SK-N-SH treated with all-trans-retinoic acid at 6 μM for 48 hours (cell line): Measurements from ENCODE around the gene PSMB8.

Source experiments
- ATAC-seq: fragments of 200-7000 bp; cut with Tn5 transposase; 3 replicates; pipeline ENCODE4 v1.9.1; 2020; ENCODE audit warnings: mild to moderate bottlenecking, moderate library complexity
- ARNTL ChIP-seq: fragments of 450-650 bp; formaldehyde crosslinking; IDR thresholded peaks from 2 replicates; pipeline ENCODE4 v1.5.0; 2020; ENCODE audit warnings: low read depth, mild to moderate bottlenecking, moderate library complexity, borderline replicate concordance
- BACH2 ChIP-seq: fragments of 250-450 bp; sonication (Bioruptor Pico); IDR thresholded peaks from 2 replicates; pipeline ENCODE4 v1.9.0; 2021; ENCODE audit warnings: mild to moderate bottlenecking, borderline replicate concordance
- CSDC2 ChIP-seq: fragments of 250-450 bp; sonication (Bioruptor Pico); IDR thresholded peaks from 2 replicates; pipeline ENCODE4 v1.5.0; 2020; ENCODE audit warnings: mild to moderate bottlenecking, moderate library complexity
- ESRRG ChIP-seq: fragments of 250-450 bp; sonication (Bioruptor Pico); IDR thresholded peaks from 2 replicates; pipeline ENCODE4 v1.6.1; 2021; ENCODE audit warnings: mild to moderate bottlenecking
- GLIS3 ChIP-seq: fragments of 250-450 bp; sonication (Bioruptor Pico); IDR thresholded peaks from 2 replicates; pipeline ENCODE4 v1.5.0; 2020; ENCODE audit warnings: mild to moderate bottlenecking, moderate library complexity
- ISL1 ChIP-seq: fragments of 250-450 bp; sonication (Bioruptor Pico); IDR thresholded peaks from 2 replicates; pipeline ENCODE4 v2.1.2; 2022; ENCODE audit warnings: mild to moderate bottlenecking, moderate library complexity
- OSR1 ChIP-seq: fragments of 250-450 bp; sonication (Bioruptor Pico); IDR thresholded peaks from 2 replicates; pipeline ENCODE4 v1.8.0; 2022; ENCODE audit warnings: moderate library complexity, mild to moderate bottlenecking, inconsistent platforms
- PPARA ChIP-seq: fragments of 250-450 bp; sonication (Bioruptor Pico); IDR thresholded peaks from 2 replicates; pipeline ENCODE4 v1.5.0; 2020; ENCODE audit warnings: mild to moderate bottlenecking, borderline replicate concordance
- RARB ChIP-seq: fragments of 250-450 bp; sonication (Bioruptor Pico); IDR thresholded peaks from 2 replicates; pipeline ENCODE4 v1.8.0; 2021; ENCODE audit warnings: mild to moderate bottlenecking, moderate library complexity
- TCF4 ChIP-seq: fragments of 250-450 bp; sonication (Bioruptor Pico); IDR thresholded peaks from 2 replicates; pipeline ENCODE4 v1.8.0; 2021; ENCODE audit warnings: mild to moderate bottlenecking, moderate library complexity, borderline replicate concordance
- TOX ChIP-seq: fragments of 250-450 bp; sonication (Bioruptor Pico); IDR thresholded peaks from 2 replicates; pipeline ENCODE4 v1.8.0; 2021; ENCODE audit warnings: mild to moderate bottlenecking, moderate library complexity, borderline replicate concordance
- ZFP3 ChIP-seq: fragments of 250-450 bp; sonication (Bioruptor Pico); IDR thresholded peaks from 2 replicates; pipeline ENCODE4 v1.5.0; 2020; ENCODE audit warnings: mild to moderate bottlenecking, moderate library complexity
- ZFP30 ChIP-seq: fragments of 450-650 bp; formaldehyde crosslinking; IDR thresholded peaks from 2 replicates; pipeline ENCODE4 v1.5.0; 2022; ENCODE audit warnings: mild to moderate bottlenecking, moderate library complexity
- ZNF70 ChIP-seq: fragments of 450-650 bp; formaldehyde crosslinking; IDR thresholded peaks from 2 replicates; pipeline ENCODE4 v1.5.0; 2020; ENCODE audit warnings: mild to moderate bottlenecking, moderate library complexity
- TF ChIP-seq, protein P1 (sequence below): fragments of 250-450 bp; sonication (Bioruptor Pico); IDR thresholded peaks from 2 replicates; pipeline ENCODE4 v1.5.0; 2020; ENCODE audit warnings: mild to moderate bottlenecking, moderate library complexity
- TF ChIP-seq, protein P2 (sequence below): fragments of 250-450 bp; sonication (Bioruptor Pico); IDR thresholded peaks from 2 replicates; pipeline ENCODE4 v1.8.0; 2021; ENCODE audit warnings: low read depth, mild to moderate bottlenecking, moderate library complexity, borderline replicate concordance
- TF ChIP-seq, protein P3 (sequence below): fragments of 250-450 bp; sonication (Bioruptor Pico); IDR thresholded peaks from 2 replicates; pipeline ENCODE4 v1.5.1; 2020; ENCODE audit warnings: low read depth, mild to moderate bottlenecking, moderate library complexity
- TF ChIP-seq, protein P4 (sequence below): fragments of 250-450 bp; sonication (Bioruptor Pico); IDR thresholded peaks from 2 replicates; pipeline ENCODE4 v1.5.1; 2021; ENCODE audit warnings: mild to moderate bottlenecking, moderate library complexity
- TF ChIP-seq, protein P5 (sequence below): fragments of 250-450 bp; sonication (Bioruptor Pico); IDR thresholded peaks from 2 replicates; pipeline ENCODE4 v1.8.0; 2020; ENCODE audit warnings: mild to moderate bottlenecking, moderate library complexity, borderline replicate concordance

The PSMB8 gene

DNA sequence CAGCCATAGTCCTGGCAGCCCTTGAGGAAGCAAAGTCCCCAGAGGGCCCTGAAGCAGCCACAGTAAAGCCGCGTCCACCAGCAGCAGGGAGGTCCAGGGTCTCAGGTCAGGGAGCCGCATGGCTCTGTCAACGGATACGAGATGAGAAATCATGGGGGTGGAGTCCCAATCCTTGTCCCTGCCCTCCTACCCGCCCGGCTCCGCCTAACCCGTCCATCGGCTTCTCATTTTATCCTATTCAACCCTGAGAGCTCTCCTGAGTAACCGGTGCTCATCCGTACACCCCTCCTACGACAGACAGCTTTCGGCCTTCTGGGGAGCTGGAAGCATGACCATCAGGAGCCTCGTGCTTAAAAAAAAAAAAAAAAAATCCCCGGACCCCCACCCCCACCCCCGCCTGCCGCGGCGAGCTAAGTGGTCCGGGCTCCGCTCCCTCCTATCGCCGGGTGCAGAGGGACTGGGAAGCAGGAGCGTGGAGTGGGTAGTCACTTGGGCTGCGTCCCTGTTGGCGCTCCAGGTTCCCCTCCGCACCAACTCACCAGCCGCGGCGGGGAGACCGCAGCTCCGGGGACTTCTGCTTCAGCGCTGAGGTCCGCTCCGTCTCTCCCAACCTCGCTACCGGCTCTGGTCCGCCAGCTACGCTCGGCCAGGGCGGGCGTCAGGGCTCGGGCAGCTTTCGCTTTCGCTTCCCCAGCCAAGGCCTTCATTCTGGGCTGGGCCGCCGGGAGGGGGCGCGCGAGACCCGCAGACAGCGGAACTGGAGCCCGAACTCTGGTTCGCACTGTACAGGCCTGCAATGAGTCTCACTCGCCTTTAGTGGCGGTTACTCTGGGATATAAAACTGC is 5.5 kb downstream of the PSMB8 start, which contains the start of gene TAP2:
Gene TAP2, minus strand, starts transcription at position 626 of the 845 bp plus-strand sequence. Its CDS starts 506 bp downstream, at position 120.
- TF ChIP-seq GLIS3 (CRISPR knock-in tag) (no peak), ZFP3 (CRISPR knock-in tag) (peak; percentile 93), CSDC2 (CRISPR knock-in tag) (no peak), TCF4 (no peak)
- TF ChIP-seq, protein P1, sequence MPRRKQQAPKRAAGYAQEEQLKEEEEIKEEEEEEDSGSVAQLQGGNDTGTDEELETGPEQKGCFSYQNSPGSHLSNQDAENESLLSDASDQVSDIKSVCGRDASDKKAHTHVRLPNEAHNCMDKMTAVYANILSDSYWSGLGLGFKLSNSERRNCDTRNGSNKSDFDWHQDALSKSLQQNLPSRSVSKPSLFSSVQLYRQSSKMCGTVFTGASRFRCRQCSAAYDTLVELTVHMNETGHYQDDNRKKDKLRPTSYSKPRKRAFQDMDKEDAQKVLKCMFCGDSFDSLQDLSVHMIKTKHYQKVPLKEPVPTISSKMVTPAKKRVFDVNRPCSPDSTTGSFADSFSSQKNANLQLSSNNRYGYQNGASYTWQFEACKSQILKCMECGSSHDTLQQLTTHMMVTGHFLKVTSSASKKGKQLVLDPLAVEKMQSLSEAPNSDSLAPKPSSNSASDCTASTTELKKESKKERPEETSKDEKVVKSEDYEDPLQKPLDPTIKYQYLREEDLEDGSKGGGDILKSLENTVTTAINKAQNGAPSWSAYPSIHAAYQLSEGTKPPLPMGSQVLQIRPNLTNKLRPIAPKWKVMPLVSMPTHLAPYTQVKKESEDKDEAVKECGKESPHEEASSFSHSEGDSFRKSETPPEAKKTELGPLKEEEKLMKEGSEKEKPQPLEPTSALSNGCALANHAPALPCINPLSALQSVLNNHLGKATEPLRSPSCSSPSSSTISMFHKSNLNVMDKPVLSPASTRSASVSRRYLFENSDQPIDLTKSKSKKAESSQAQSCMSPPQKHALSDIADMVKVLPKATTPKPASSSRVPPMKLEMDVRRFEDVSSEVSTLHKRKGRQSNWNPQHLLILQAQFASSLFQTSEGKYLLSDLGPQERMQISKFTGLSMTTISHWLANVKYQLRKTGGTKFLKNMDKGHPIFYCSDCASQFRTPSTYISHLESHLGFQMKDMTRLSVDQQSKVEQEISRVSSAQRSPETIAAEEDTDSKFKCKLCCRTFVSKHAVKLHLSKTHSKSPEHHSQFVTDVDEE: no peak
- TF ChIP-seq, protein P2, sequence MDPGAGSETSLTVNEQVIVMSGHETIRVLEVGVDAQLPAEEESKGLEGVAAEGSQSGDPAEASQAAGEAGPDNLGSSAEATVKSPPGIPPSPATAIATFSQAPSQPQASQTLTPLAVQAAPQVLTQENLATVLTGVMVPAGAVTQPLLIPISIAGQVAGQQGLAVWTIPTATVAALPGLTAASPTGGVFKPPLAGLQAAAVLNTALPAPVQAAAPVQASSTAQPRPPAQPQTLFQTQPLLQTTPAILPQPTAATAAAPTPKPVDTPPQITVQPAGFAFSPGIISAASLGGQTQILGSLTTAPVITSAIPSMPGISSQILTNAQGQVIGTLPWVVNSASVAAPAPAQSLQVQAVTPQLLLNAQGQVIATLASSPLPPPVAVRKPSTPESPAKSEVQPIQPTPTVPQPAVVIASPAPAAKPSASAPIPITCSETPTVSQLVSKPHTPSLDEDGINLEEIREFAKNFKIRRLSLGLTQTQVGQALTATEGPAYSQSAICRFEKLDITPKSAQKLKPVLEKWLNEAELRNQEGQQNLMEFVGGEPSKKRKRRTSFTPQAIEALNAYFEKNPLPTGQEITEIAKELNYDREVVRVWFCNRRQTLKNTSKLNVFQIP (CRISPR knock-in tag): no peak
- TF ChIP-seq, protein P3, sequence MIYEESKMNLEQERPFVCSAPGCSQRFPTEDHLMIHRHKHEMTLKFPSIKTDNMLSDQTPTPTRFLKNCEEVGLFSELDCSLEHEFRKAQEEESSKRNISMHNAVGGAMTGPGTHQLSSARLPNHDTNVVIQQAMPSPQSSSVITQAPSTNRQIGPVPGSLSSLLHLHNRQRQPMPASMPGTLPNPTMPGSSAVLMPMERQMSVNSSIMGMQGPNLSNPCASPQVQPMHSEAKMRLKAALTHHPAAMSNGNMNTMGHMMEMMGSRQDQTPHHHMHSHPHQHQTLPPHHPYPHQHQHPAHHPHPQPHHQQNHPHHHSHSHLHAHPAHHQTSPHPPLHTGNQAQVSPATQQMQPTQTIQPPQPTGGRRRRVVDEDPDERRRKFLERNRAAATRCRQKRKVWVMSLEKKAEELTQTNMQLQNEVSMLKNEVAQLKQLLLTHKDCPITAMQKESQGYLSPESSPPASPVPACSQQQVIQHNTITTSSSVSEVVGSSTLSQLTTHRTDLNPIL (CRISPR knock-in tag): no peak

DNA sequence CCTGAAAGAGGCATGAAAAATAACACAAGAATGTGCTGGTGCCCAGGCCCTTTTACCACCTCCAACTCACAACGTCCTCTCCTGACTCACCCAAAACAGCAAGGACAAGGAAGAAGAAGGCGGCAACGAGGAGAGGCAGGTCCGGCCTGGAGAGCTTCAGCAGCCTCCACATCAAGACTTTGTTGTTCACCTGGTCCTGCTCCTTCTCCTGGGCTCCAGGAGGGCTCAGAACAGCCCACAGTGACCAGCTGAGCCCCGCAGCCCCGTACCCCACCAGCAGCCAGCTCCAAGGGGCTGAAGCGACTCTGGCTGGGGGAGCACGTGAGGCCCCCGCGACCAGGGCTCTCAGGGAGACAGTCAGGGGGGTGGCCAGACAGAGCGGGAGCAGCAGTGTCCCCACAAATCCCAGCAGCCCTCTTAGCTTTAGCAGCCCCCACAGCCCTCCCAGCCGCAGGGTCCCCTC is 6.2 kb downstream of the PSMB8 start:
- TF ChIP-seq TCF4 (no peak), PPARA (CRISPR knock-in tag) (no peak), TOX (no peak), ZFP3 (CRISPR knock-in tag) (no peak), RARB (no peak), ZFP30 (no peak), ISL1 (CRISPR knock-in tag) (no peak), BACH2 (CRISPR knock-in tag) (no peak), OSR1 (no peak), ESRRG (CRISPR knock-in tag) (no peak), CSDC2 (CRISPR knock-in tag) (no peak), ARNTL (CRISPR knock-in tag) (no peak), ZNF70 (CRISPR knock-in tag) (no peak)
- TF ChIP-seq, protein P1: no peak
- TF ChIP-seq, protein P2 (CRISPR knock-in tag): no peak
- TF ChIP-seq, protein P4, sequence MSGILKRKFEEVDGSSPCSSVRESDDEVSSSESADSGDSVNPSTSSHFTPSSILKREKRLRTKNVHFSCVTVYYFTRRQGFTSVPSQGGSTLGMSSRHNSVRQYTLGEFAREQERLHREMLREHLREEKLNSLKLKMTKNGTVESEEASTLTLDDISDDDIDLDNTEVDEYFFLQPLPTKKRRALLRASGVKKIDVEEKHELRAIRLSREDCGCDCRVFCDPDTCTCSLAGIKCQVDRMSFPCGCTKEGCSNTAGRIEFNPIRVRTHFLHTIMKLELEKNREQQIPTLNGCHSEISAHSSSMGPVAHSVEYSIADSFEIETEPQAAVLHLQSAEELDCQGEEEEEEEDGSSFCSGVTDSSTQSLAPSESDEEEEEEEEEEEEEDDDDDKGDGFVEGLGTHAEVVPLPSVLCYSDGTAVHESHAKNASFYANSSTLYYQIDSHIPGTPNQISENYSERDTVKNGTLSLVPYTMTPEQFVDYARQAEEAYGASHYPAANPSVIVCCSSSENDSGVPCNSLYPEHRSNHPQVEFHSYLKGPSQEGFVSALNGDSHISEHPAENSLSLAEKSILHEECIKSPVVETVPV (CRISPR knock-in tag): no peak
- TF ChIP-seq, protein P5, sequence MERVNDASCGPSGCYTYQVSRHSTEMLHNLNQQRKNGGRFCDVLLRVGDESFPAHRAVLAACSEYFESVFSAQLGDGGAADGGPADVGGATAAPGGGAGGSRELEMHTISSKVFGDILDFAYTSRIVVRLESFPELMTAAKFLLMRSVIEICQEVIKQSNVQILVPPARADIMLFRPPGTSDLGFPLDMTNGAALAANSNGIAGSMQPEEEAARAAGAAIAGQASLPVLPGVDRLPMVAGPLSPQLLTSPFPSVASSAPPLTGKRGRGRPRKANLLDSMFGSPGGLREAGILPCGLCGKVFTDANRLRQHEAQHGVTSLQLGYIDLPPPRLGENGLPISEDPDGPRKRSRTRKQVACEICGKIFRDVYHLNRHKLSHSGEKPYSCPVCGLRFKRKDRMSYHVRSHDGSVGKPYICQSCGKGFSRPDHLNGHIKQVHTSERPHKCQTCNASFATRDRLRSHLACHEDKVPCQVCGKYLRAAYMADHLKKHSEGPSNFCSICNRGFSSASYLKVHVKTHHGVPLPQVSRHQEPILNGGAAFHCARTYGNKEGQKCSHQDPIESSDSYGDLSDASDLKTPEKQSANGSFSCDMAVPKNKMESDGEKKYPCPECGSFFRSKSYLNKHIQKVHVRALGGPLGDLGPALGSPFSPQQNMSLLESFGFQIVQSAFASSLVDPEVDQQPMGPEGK (CRISPR knock-in tag): no peak
- no peak for ATAC-seq

More for the DNA sequence above, 5.5 kb downstream of the PSMB8 start, which contains the start of gene TAP2:
- ATAC-seq: peak; percentile 97
